H1 (cell line): ENCODE measurements around the gene CCDC197. TPM values are rescaled to one million over a fixed set of nuclear protein-coding genes. Genes with fewer than 3 reads are reported as not detected.

Experiments
- CTCF ChIA-PET: fragments of 300-600 bp; sonication (Branson Sonifier 250); formaldehyde crosslinking; loops from one replicate; lab custom pipeline; 2021; ENCODE audit not compliant: partially characterized antibody; lab: Charles Lee
- POLR2A ChIA-PET: fragments of 300-600 bp; sonication (Branson Sonifier 250); formaldehyde crosslinking; loops from one replicate; lab custom pipeline; 2021; ENCODE audit warnings: inconsistent platforms; ENCODE audit not compliant: partially characterized antibody; lab: Charles Lee
- DNase-seq, 2 experiments: peaks; one replicate each; pipeline versions ENCODE4 v3.0.0 to v3.0.0-alpha.2; 2010 to 2022; ENCODE audit warnings: low spot score in 2 of 2, low read depth in 1 of 2, mixed read lengths in 1 of 2
- FAIRE-seq: peaks from 2 replicates; lab custom pipeline; 2011; peaks lifted over from hg19 to GRCh38; lab: Jason Lieb, UNC
- H2AFZ ChIP-seq: 2 replicates; pipeline ENCODE4 v1.8.1; 2012; ENCODE audit warnings: low read length, inconsistent platforms
- H2AK5ac ChIP-seq: 2 replicates; pipeline ENCODE4 v1.6.1; 2013; ENCODE audit warnings: low read depth, low read length
- H2BK120ac ChIP-seq: replicated peaks from 2 replicates; pipeline ENCODE3; 2013; ENCODE audit warnings: low read depth, low read length, inconsistent platforms
- H2BK12ac ChIP-seq: 2 replicates; pipeline ENCODE4 v1.6.1; 2013; ENCODE audit warnings: low read depth, low read length
- H2BK15ac ChIP-seq: 2 replicates; pipeline ENCODE4 v1.6.1; 2013; ENCODE audit warnings: low read length
- H2BK20ac ChIP-seq: 2 replicates; pipeline ENCODE4 v1.6.1; 2013; ENCODE audit warnings: low read length
- H2BK5ac ChIP-seq: 2 replicates; pipeline ENCODE4 v1.6.1; 2013; ENCODE audit warnings: low read depth, low read length
- H3K14ac ChIP-seq: 2 replicates; pipeline ENCODE4 v1.6.1; 2013; ENCODE audit warnings: inconsistent platforms; ENCODE audit not compliant: insufficient read length
- H3K18ac ChIP-seq: 2 replicates; pipeline ENCODE4 v1.6.1; 2013; ENCODE audit warnings: low read length; ENCODE audit errors: extremely low read depth
- H3K23ac ChIP-seq: 2 replicates; pipeline ENCODE4 v1.6.1; 2013; ENCODE audit warnings: inconsistent platforms; ENCODE audit not compliant: insufficient read length
- H3K23me2 ChIP-seq: 2 replicates; pipeline ENCODE4 v1.6.1; 2013; ENCODE audit warnings: low read depth, low read length
- H3K27ac ChIP-seq: 2 replicates; pipeline ENCODE4 v1.6.1; 2011; ENCODE audit warnings: low read depth, low read length, inconsistent platforms
- H3K27me3 ChIP-seq, 4 experiments: replicated peaks in 1 of 4; 1 replicate in 1 of 4; 2 replicates in 3 of 4; pipeline versions ENCODE4 v1.6.1 to v1.8.1; 2011 to 2013; ENCODE audit warnings: low read length in 3 of 4, mild to moderate bottlenecking in 3 of 4, inconsistent platforms in 2 of 4, mixed read lengths in 2 of 4, moderate library complexity in 1 of 4; ENCODE audit not compliant: control insufficient read depth in 3 of 4, insufficient read depth in 3 of 4; ENCODE audit errors: extremely low read depth in 1 of 4
- H3K36me3 ChIP-seq, 4 experiments: 2 replicates each; pipeline versions ENCODE4 v1.6.1 to v1.8.1; 2011 to 2013; ENCODE audit warnings: mild to moderate bottlenecking in 4 of 4, low read length in 3 of 4, moderate library complexity in 2 of 4, control low read depth in 1 of 4, inconsistent platforms in 1 of 4; ENCODE audit not compliant: insufficient read depth in 4 of 4, control insufficient read depth in 2 of 4
- H3K4ac ChIP-seq: replicated peaks from 2 replicates; pipeline ENCODE3; 2013; ENCODE audit warnings: low read length, low read depth, mixed read lengths, inconsistent platforms; ENCODE audit not compliant: insufficient read length
- H3K4me1 ChIP-seq, 4 experiments: replicated peaks in 1 of 4; 1 replicate in 1 of 4; 2 replicates in 3 of 4; pipeline versions ENCODE4 v1.6.1 to v1.8.1; 2011 to 2013; ENCODE audit warnings: low read length in 3 of 4, inconsistent platforms in 2 of 4, mixed read lengths in 1 of 4; ENCODE audit not compliant: insufficient read depth in 4 of 4, control insufficient read depth in 3 of 4
- H3K4me2 ChIP-seq, 2 experiments: 2 replicates each; pipeline versions ENCODE4 v1.6.1 to v1.8.1; 2011 to 2013; ENCODE audit warnings: low read depth in 2 of 2, low read length in 2 of 2, control low read depth in 1 of 2, inconsistent platforms in 1 of 2, mild to moderate bottlenecking in 1 of 2; ENCODE audit not compliant: insufficient read depth in 1 of 2
- H3K4me3 ChIP-seq, 4 experiments: fragments of 200-600, 300-600 bp in 1 of 4; sonication (generic), shearing (Covaris generic), sonication (Bioruptor Twin) in 1 of 4; 2 replicates each; pipeline versions ENCODE4 v1.5.1 to v1.8.1; 2011 to 2016; ENCODE audit warnings: low read length in 4 of 4, low read depth in 3 of 4, control low read depth in 2 of 4, inconsistent platforms in 2 of 4, mild to moderate bottlenecking in 2 of 4, mixed read lengths in 1 of 4, moderate library complexity in 1 of 4; ENCODE audit not compliant: insufficient read depth in 2 of 4; ENCODE audit errors: extremely low read depth in 1 of 4
- H3K56ac ChIP-seq: replicated peaks from 2 replicates; pipeline ENCODE3; 2013; ENCODE audit warnings: low read depth, mild to moderate bottlenecking, mixed read lengths, low read length, inconsistent platforms; ENCODE audit not compliant: insufficient read length
- H3K79me1 ChIP-seq: 2 replicates; pipeline ENCODE4 v1.6.1; 2013; ENCODE audit warnings: low read depth, low read length, control low read depth
- H3K79me2 ChIP-seq, 2 experiments: 2 replicates each; pipeline versions ENCODE4 v1.6.1 to v1.8.1; 2012 to 2013; ENCODE audit warnings: low read length in 2 of 2, mild to moderate bottlenecking in 2 of 2, inconsistent platforms in 1 of 2; ENCODE audit not compliant: insufficient read depth in 2 of 2, control insufficient read depth in 1 of 2
- H3K9ac ChIP-seq, 4 experiments: replicated peaks in 1 of 4; 1 replicate in 1 of 4; 2 replicates in 3 of 4; pipeline versions ENCODE4 v1.6.1 to v1.8.1; 2011 to 2013; ENCODE audit warnings: low read depth in 3 of 4, low read length in 3 of 4, control low read depth in 2 of 4, mild to moderate bottlenecking in 2 of 4, moderate library complexity in 2 of 4, inconsistent platforms in 1 of 4; ENCODE audit errors: extremely low read depth in 1 of 4
- H3K9me3 ChIP-seq, 2 experiments: 2 replicates each; pipeline versions ENCODE4 v1.6.1 to v1.8.1; 2012 to 2013; ENCODE audit warnings: mild to moderate bottlenecking in 2 of 2, moderate library complexity in 2 of 2, control low read depth in 1 of 2, inconsistent platforms in 1 of 2, low read depth in 1 of 2, low read length in 1 of 2, mixed read lengths in 1 of 2; ENCODE audit not compliant: insufficient read depth in 2 of 2
- H4K20me1 ChIP-seq, 2 experiments: replicated peaks in 1 of 2; 2 replicates each; pipeline versions ENCODE3 to v1.8.1; 2011 to 2013; ENCODE audit warnings: inconsistent platforms in 2 of 2, low read length in 2 of 2, mild to moderate bottlenecking in 1 of 2; ENCODE audit not compliant: insufficient read depth in 2 of 2, control insufficient read depth in 1 of 2
- H4K5ac ChIP-seq: 2 replicates; pipeline ENCODE4 v1.6.1; 2013; ENCODE audit warnings: low read length, low read depth, mixed read lengths, inconsistent platforms; ENCODE audit not compliant: insufficient read length
- H4K8ac ChIP-seq: 2 replicates; pipeline ENCODE4 v1.8.0; 2013; ENCODE audit warnings: mild to moderate bottlenecking, moderate library complexity, low read length, inconsistent platforms; ENCODE audit not compliant: insufficient read depth; ENCODE audit errors: extremely low read depth
- H4K91ac ChIP-seq: replicated peaks from 2 replicates; pipeline ENCODE3; 2013; ENCODE audit warnings: low read length, mixed read lengths, inconsistent platforms; ENCODE audit not compliant: insufficient read length
- HDAC2 ChIP-seq, 2 experiments: fragments of 300-600 bp in 1 of 2; sonication (generic) in 1 of 2; IDR thresholded peaks; 2 replicates each; pipeline ENCODE4 v1.6.1; 2011 to 2012; ENCODE audit warnings: low read depth in 2 of 2, low read length in 2 of 2, mild to moderate bottlenecking in 2 of 2, moderate library complexity in 2 of 2, borderline replicate concordance in 1 of 2, inconsistent platforms in 1 of 2
- KDM1A ChIP-seq: fragments of 200-600, 300-600 bp; sonication (generic); IDR thresholded peaks from 2 replicates; pipeline ENCODE4 v1.7.1; 2016; ENCODE audit warnings: mild to moderate bottlenecking, low read length, borderline replicate concordance
- TAF7 ChIP-seq: optimal IDR thresholded peaks from 2 replicates; pipeline ENCODE3; 2011; ENCODE audit warnings: low read depth, mild to moderate bottlenecking, inconsistent platforms, low read length, moderate library complexity, borderline replicate concordance
- TCF12 ChIP-seq: IDR thresholded peaks from 2 replicates; pipeline ENCODE4 v1.6.1; 2011; ENCODE audit warnings: low read depth, mild to moderate bottlenecking, low read length
- WGBS, 2 experiments: shearing (Covaris generic) in 1 of 2; methylation state at CpG; one replicate each; pipeline versions ENCODE4 v1.1.6 to v1.1.7; 2013 to 2015; ENCODE audit warnings: low lambda C conversion rate in 2 of 2, mixed read lengths in 2 of 2, inconsistent platforms in 1 of 2, low coverage in 1 of 2, missing lambda C conversion rate in 1 of 2; ENCODE audit not compliant: insufficient replicate concordance in 2 of 2, insufficient coverage in 1 of 2, insufficient read length in 1 of 2; ENCODE audit errors: extremely low coverage in 1 of 2, missing lambda C conversion rate in 1 of 2; 5-methylcytosine and 5-hydroxymethylcytosine counted together
- polyA plus RNA-seq, 7 experiments: library from polyadenylated mRNA; depleted of rRNA in 3 of 7; stranded (reverse) in 5 of 7; unstranded in 2 of 7; fragments of >200 nt in 5 of 7; fragments of 200-250 nt in 2 of 7; gene quantifications; 1 replicate in 5 of 7; 2 replicates in 1 of 7; 4 replicates in 1 of 7; pipeline versions ENCODE4 v1.2.1 to v1.2.3, GENCODE V29; 2011 to 2013; ENCODE audit warnings: missing spikeins in 2 of 7, mixed read lengths in 2 of 7
- total RNA-seq: library from RNA; stranded (reverse); fragmentation: NEBNext Ultra II Directional; extraction: Animal tissue kit (Norgen Biotek cat#: 25700); gene quantifications from 2 replicates; pipeline ENCODE4 v1.2.1, GENCODE V29; 2021
- TF ChIP-seq, protein P1 (sequence below): IDR thresholded peaks from 2 replicates; pipeline ENCODE4 v1.6.1; 2012; ENCODE audit warnings: inconsistent platforms

The CCDC197 gene
- total and polyA plus RNA-seq, 2 of the 8 experiments (the other 6 are each of a cell fraction or from before 2014, with no cell fraction given), result not detected

- H3K9ac ChIP-seq, result no peak overlapping the region
- H3K4me1 ChIP-seq, result peaks cover 0 to 18% (median 10%) of the 10 kb centered on the region in 4 experiments; a peak in 4 of 7 replicates
- H3K27ac ChIP-seq, result no peak overlapping the region
- no peak overlapping the region for H3K4me2 ChIP-seq
- H3K79me1 ChIP-seq, result no peaks in the 10 kb centered on the region
- WGBS, 2 experiments, result 91% methylated on average over 4 of the region's 4 CpGs; no CpG with 5 or more reads in 1 of the 2 experiments
- TF ChIP-seq TCF12 (no peak), TAF7 (no peak), HDAC2 (IDR thresholded peaks at IDR 0.05; ENCODE audit: borderline replicate concordance in 1 of 2, low read depth in 2 of 2, low read length in 2 of 2) (peak in 1 of 2 experiments; percentile 48; a peak in 1 of 4 replicates), KDM1A (peak; percentile 92; the same call in 1 of the 2 replicates)
- TF ChIP-seq, protein P1, sequence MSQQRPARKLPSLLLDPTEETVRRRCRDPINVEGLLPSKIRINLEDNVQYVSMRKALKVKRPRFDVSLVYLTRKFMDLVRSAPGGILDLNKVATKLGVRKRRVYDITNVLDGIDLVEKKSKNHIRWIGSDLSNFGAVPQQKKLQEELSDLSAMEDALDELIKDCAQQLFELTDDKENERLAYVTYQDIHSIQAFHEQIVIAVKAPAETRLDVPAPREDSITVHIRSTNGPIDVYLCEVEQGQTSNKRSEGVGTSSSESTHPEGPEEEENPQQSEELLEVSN, result no peak
- TF ChIP-seq, all 59 proteins: peak for 2
- Histone ChIP-seq H4K8ac (no peak overlapping the region), H3K4me3 (no peak overlapping the region), H3K23me2 (no peaks in the 10 kb centered on the region; the same call in 1 of the 2 replicates), H3K27me3 (no peaks in the 10 kb centered on the region; a peak in 1 of 7 replicates), H3K36me3 (no peaks in the 10 kb centered on the region; a peak in 1 of 8 replicates), H2BK5ac (no peak overlapping the region), H3K4ac (no peak overlapping the region), H3K56ac (no peak overlapping the region), H3K23ac (no peak overlapping the region), H2BK12ac (no peak overlapping the region), H2BK120ac (no peak overlapping the region), H2BK20ac (no peak overlapping the region), H3K79me2 (no peaks in the 10 kb centered on the region), H3K14ac (no peak overlapping the region), H3K18ac (no peak overlapping the region), H4K91ac (no peak overlapping the region), H4K5ac (no peak overlapping the region), H2BK15ac (no peak overlapping the region), H2AFZ (no peak overlapping the region), H3K9me3 (no peaks in the 10 kb centered on the region), H2AK5ac (no peak overlapping the region), H4K20me1 (no peaks in the 10 kb centered on the region)
- POLR2A ChIA-PET, result interaction anchor here (1.2 kb wide), 1 partner anchor 90 kb away, joined by 3 read pairs; the partner anchor contains the start of gene IFI27
- DNase-seq, result no peak
- CTCF ChIA-PET, result interaction anchor here (0.9 to 9.7 kb wide), 10 partner anchors 9 to 365 kb away, joined by 3 to 65 read pairs (median 4); no protein-coding TSS in a partner anchor
- no peak for FAIRE-seq
Observed at GRCh38 chr14:94020267-94020666, 23.2 kb downstream of the CCDC197 start.
